Activated CD8-positive, alpha-beta T cell treated with anti-CD3 and anti-CD28 coated beads, Interleukin-2, amount 10 ng/mL, durations not matched to agents 7 days and 5 days (primary cell): ENCODE results near the gene APOE. TPM values are rescaled to one million over a fixed set of nuclear protein-coding genes. Genes with fewer than 3 reads are reported as not detected.
"Not testable (repeated sequence)": the region's sequence is repeated elsewhere in the genome, so short reads cannot be mapped to it uniquely, and the experiment has no call there.

Experiments
- ATAC-seq: fragments of 150-1000 bp; cut with Tn5 transposase; one replicate; pipeline ENCODE4 v1.10.0; 2021; ENCODE audit warnings: moderate library complexity
- CTCF ChIA-PET: fragments of 350-600 bp; sonication (Branson Sonifier 250); formaldehyde crosslinking; loops from one replicate; lab custom pipeline; 2021; ENCODE audit warnings: antibody characterized with exemption; lab: Charles Lee
- POLR2A ChIA-PET: fragments of 350-600 bp; sonication (Branson Sonifier 250); formaldehyde crosslinking; loops from one replicate; lab custom pipeline; 2021; ENCODE audit warnings: antibody characterized with exemption; lab: Charles Lee
- DNase-seq: peaks from one replicate; pipeline ENCODE4 v3.0.0-alpha.2; 2020
- H3K27ac Mint-ChIP-seq: one replicate; pipeline ENCODE4 v1.8.0; 2021; ENCODE audit warnings: mild to moderate bottlenecking, mixed read lengths
- H3K27me3 Mint-ChIP-seq: one replicate; pipeline ENCODE4 v1.8.0; 2021; ENCODE audit warnings: low read depth, mixed read lengths
- H3K36me3 Mint-ChIP-seq: one replicate; pipeline ENCODE4 v1.8.0; 2021; ENCODE audit warnings: low read depth, mixed read lengths
- H3K4me1 Mint-ChIP-seq: one replicate; pipeline ENCODE4 v1.8.0; 2021; ENCODE audit warnings: low read depth, mixed read lengths
- H3K4me3 Mint-ChIP-seq: one replicate; pipeline ENCODE4 v1.8.0; 2021; ENCODE audit warnings: mild to moderate bottlenecking, mixed read lengths
- H3K9me3 Mint-ChIP-seq: one replicate; pipeline ENCODE4 v1.8.0; 2022; ENCODE audit warnings: mixed read lengths; ENCODE audit not compliant: insufficient read depth
- total RNA-seq, 2 experiments: library from RNA; stranded (reverse); gene quantifications; one replicate each; pipeline ENCODE4 v1.2.3, GENCODE V29; 2021

The APOE gene
- total RNA-seq, 2 experiments from 2014 or later: 0.68 to 0.89 TPM

DNA sequence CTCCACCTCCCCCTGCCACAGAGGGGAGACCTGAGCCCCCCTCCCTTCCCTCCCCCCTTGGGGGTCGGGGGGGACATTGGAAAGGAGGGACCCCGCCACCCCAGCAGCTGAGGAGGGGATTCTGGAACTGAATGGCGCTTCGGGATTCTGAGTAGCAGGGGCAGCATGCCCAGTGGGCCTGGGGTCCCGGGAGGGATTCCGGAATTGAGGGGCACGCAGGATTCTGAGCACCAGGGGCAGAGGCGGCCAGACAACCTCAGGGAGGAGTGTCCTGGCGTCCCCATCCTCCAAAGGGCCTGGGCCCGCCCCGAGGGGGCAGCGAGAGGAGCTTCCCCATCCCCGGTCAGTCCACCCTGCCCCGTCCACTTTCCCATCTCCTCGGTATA is 2.4 kb upstream of the APOE start:
- no peak for DNase-seq
- peaks cover 20% of the 10 kb centered on the region for H3K36me3 Mint-ChIP-seq
- H3K9me3 Mint-ChIP-seq: no peaks in the 10 kb centered on the region
- H3K27ac Mint-ChIP-seq: no peak overlapping the region
- no peak for ATAC-seq
- peaks cover 13% of the 10 kb centered on the region for H3K27me3 Mint-ChIP-seq
- ChIA-PET CTCF (interaction anchor here (0.7 to 5.2 kb wide), 8 partner anchors 8 to 436 kb away, joined by 3 to 34 read pairs (median 4); partner anchors contain the start of gene TOMM40), POLR2A (interaction anchor here (0.6 kb wide), 2 partner anchors 49 to 120 kb away, joined by 3 to 4 read pairs; no protein-coding TSS in a partner anchor)
- peaks cover 12% of the 10 kb centered on the region for H3K4me1 Mint-ChIP-seq
- H3K4me3 Mint-ChIP-seq: no peak overlapping the region

DNA sequence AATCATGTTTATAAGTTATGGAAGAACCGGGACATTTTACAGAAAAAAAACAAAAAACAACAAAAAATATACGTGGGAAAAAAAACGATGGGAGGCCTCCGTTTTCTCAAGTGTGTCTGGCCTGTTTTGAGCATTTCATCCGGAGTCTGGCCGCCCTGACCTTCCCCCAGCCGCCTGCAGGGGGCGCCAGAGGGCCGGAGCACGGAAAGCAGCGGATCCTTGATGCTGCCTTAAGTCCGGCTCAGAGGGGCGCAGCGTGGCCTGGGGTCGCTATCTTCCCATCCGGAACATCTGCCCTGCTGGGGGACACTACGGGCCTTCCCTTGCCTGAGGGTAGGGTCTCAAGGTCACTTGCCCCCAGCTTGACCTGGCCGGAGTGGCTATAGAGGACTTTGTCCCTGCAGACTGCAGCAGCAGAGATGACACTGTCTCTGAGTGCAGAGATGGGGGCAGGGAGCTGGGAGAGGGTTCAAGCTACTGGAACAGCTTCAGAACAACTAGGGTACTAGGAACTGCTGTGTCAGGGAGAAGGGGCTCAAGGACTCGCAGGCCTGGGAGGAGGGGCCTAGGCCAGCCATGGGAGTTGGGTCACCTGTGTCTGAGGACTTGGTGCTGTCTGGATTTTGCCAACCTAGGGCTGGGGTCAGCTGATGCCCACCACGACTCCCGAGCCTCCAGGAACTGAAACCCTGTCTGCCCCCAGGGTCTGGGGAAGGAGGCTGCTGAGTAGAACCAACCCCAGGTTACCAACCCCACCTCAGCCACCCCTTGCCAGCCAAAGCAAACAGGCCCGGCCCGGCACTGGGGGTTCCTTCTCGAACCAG is 1.8 kb upstream of the APOE start:
- Mint-ChIP-seq H3K27ac (no peak overlapping the region), H3K4me3 (no peak overlapping the region), H3K36me3 (peaks cover 19% of the 10 kb centered on the region), H3K9me3 (no peaks in the 10 kb centered on the region), H3K27me3 (peaks cover 13% of the 10 kb centered on the region), H3K4me1 (peaks cover 12% of the 10 kb centered on the region)
- CTCF ChIA-PET: interaction anchor here (0.7 to 5.2 kb wide), 8 partner anchors 9 to 435 kb away, joined by 3 to 34 read pairs (median 4); partner anchors contain the start of gene TOMM40
- POLR2A ChIA-PET: no interaction called here
- peak; percentile 60 for ATAC-seq
- peak; percentile 77 for DNase-seq

DNA sequence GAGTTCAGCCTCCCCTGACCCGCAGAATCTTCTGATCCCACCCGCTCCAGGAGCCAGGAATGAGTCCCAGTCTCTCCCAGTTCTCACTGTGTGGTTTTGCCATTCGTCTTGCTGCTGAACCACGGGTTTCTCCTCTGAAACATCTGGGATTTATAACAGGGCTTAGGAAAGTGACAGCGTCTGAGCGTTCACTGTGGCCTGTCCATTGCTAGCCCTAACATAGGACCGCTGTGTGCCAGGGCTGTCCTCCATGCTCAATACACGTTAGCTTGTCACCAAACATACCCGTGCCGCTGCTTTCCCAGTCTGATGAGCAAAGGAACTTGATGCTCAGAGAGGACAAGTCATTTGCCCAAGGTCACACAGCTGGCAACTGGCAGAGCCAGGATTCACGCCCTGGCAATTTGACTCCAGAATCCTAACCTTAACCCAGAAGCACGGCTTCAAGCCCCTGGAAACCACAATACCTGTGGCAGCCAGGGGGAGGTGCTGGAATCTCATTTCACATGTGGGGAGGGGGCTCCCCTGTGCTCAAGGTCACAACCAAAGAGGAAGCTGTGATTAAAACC is 1.1 kb upstream of the APOE start:
- Mint-ChIP-seq H3K27ac (no peak overlapping the region), H3K9me3 (no peaks in the 10 kb centered on the region), H3K36me3 (peaks cover 19% of the 10 kb centered on the region), H3K27me3 (peaks cover 13% of the 10 kb centered on the region), H3K4me3 (no peak overlapping the region), H3K4me1 (peaks cover 12% of the 10 kb centered on the region)
- no peak for ATAC-seq
- DNase-seq: no peak
- POLR2A ChIA-PET: interaction anchor here (1.7 kb wide), 1 partner anchor 12 kb away, joined by 5 read pairs; no protein-coding TSS in a partner anchor
- CTCF ChIA-PET: interaction anchor here (1.5 to 5.2 kb wide), 6 partner anchors 9 to 434 kb away, joined by 3 to 34 read pairs (median 5); partner anchors contain the start of gene TOMM40

GRCh38 chr19:44907613-44908012 is 2.0 kb downstream of the APOE start:
- CTCF ChIA-PET: interaction anchor here (0.5 to 1.5 kb wide), 2 partner anchors 38 to 43 kb away, joined by 3 to 4 read pairs; no protein-coding TSS in a partner anchor

DNA sequence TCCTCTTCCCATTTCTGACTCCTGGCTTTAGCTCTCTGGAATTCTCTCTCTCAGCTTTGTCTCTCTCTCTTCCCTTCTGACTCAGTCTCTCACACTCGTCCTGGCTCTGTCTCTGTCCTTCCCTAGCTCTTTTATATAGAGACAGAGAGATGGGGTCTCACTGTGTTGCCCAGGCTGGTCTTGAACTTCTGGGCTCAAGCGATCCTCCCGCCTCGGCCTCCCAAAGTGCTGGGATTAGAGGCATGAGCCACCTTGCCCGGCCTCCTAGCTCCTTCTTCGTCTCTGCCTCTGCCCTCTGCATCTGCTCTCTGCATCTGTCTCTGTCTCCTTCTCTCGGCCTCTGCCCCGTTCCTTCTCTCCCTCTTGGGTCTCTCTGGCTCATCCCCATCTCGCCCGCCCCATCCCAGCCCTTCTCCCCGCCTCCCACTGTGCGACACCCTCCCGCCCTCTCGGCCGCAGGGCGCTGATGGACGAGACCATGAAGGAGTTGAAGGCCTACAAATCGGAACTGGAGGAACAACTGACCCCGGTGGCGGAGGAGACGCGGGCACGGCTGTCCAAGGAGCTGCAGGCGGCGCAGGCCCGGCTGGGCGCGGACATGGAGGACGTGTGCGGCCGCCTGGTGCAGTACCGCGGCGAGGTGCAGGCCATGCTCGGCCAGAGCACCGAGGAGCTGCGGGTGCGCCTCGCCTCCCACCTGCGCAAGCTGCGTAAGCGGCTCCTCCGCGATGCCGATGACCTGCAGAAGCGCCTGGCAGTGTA is 2.7 kb downstream of the APOE start:
- ATAC-seq: no peak
- Mint-ChIP-seq H3K27me3 (peaks cover 19% of the 10 kb centered on the region), H3K36me3 (peaks cover 6% of the 10 kb centered on the region), H3K4me3 (no peak overlapping the region), H3K27ac (no peak overlapping the region), H3K9me3 (no peaks in the 10 kb centered on the region), H3K4me1 (peaks cover 12% of the 10 kb centered on the region)
- no peak for DNase-seq
- POLR2A ChIA-PET: no interaction called here
- CTCF ChIA-PET: interaction anchor here (0.5 to 1.5 kb wide), 2 partner anchors 37 to 42 kb away, joined by 3 to 4 read pairs; no protein-coding TSS in a partner anchor

More at GRCh38 chr19:44907613-44908012, 2.0 kb downstream of the APOE start:
- Mint-ChIP-seq H3K36me3 (peaks cover 9% of the 10 kb centered on the region), H3K4me3 (no peak overlapping the region), H3K4me1 (peaks cover 12% of the 10 kb centered on the region), H3K27ac (no peak overlapping the region), H3K27me3 (peaks cover 14% of the 10 kb centered on the region), H3K9me3 (no peaks in the 10 kb centered on the region)
- POLR2A ChIA-PET: no interaction called here
- ATAC-seq (no peak), DNase-seq (no peak)

GRCh38 chr19:44908836-44909261 is 3.3 kb downstream of the APOE start:
- Mint-ChIP-seq H3K9me3 (no peaks in the 10 kb centered on the region), H3K4me1 (peaks cover 11% of the 10 kb centered on the region), H3K36me3 (peaks cover 2% of the 10 kb centered on the region), H3K27ac (no peak overlapping the region), H3K27me3 (peaks cover 24% of the 10 kb centered on the region), H3K4me3 (no peak overlapping the region)
- ATAC-seq: no peak
- DNase-seq: no peak
- POLR2A ChIA-PET: interaction anchor here (0.6 kb wide), 1 partner anchor 159 kb away, joined by 3 read pairs; no protein-coding TSS in a partner anchor
- CTCF ChIA-PET: interaction anchor here (1.5 kb wide), 1 partner anchor 42 kb away, joined by 4 read pairs; no protein-coding TSS in a partner anchor

GRCh38 chr19:44909775-44910174 is 4.2 kb downstream of the APOE start:
- ATAC-seq (no peak), DNase-seq (no peak)
- H3K36me3 Mint-ChIP-seq: no peaks in the 10 kb centered on the region
- POLR2A ChIA-PET: no interaction called here
- no peak overlapping the region for H3K27ac Mint-ChIP-seq
- H3K4me1 Mint-ChIP-seq: peaks cover 18% of the 10 kb centered on the region
- CTCF ChIA-PET: interaction anchor here (0.8 kb wide), 1 partner anchor 22 kb away, joined by 3 read pairs; no protein-coding TSS in a partner anchor
- H3K27me3 Mint-ChIP-seq: peaks cover 30% of the 10 kb centered on the region
- H3K4me3 Mint-ChIP-seq: no peak overlapping the region
- no peaks in the 10 kb centered on the region for H3K9me3 Mint-ChIP-seq

DNA sequence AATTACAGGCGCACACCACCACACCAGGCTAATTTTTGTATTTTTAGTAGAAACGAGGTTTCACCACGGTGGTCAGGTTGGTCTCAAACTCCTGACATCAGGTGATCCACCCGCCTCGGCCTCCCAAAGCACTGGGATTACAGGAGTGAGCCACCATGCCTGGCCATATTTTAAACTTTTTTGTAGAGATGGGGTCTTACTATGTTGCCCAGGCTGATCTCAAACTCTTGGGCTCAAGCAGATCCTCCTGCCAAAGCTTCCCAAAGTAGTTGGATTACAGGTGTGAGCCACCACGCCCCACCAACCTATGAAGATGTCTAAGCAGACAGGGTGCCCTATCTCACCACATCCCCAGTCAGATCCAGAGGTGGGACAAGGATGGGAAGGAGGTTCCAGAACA is 6.3 kb downstream of the APOE start:
- peaks cover 14% of the 10 kb centered on the region for H3K4me1 Mint-ChIP-seq
- H3K36me3 Mint-ChIP-seq, POLR2A ChIA-PET, H3K27ac Mint-ChIP-seq, DNase-seq, ATAC-seq, H3K9me3 Mint-ChIP-seq, H3K4me3 Mint-ChIP-seq: not testable (repeated sequence)
- CTCF ChIA-PET: interaction anchor here (0.9 to 1.7 kb wide), 2 partner anchors 41 to 148 kb away, joined by 5 to 10 read pairs; no protein-coding TSS in a partner anchor
- H3K27me3 Mint-ChIP-seq: peaks cover 17% of the 10 kb centered on the region

DNA sequence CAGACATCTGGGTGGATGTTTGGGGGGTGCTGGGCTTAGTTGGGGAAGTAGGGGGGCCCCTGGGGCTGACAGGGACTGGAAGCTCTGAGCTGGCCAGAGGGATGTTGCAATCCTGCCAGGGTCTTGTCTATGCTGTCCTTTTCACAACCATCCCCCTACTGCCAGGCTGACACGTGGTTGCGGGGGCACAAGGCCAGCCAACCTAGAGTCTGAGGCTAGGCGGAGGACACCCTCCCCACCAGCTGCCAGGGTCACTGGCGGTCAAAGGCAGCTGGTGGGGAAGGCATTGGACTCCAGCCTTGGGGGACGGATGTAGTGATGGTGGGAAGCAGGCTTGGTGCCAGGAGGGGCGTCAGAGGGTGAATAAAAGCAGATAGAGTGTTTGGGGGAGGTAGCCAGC is 7.3 kb downstream of the APOE start:
- Mint-ChIP-seq H3K9me3 (no peaks in the 10 kb centered on the region), H3K4me1 (peaks cover 14% of the 10 kb centered on the region), H3K27me3 (peaks cover 17% of the 10 kb centered on the region), H3K4me3 (no peak overlapping the region), H3K27ac (no peak overlapping the region), H3K36me3 (no peaks in the 10 kb centered on the region)
- ATAC-seq (no peak), DNase-seq (no peak)
- ChIA-PET POLR2A (interaction anchor here (1.0 kb wide), 1 partner anchor 23 kb away, joined by 4 read pairs; no protein-coding TSS in a partner anchor), CTCF (interaction anchor here (2.7 kb wide), 1 partner anchor 39 kb away, joined by 9 read pairs; no protein-coding TSS in a partner anchor)

DNA sequence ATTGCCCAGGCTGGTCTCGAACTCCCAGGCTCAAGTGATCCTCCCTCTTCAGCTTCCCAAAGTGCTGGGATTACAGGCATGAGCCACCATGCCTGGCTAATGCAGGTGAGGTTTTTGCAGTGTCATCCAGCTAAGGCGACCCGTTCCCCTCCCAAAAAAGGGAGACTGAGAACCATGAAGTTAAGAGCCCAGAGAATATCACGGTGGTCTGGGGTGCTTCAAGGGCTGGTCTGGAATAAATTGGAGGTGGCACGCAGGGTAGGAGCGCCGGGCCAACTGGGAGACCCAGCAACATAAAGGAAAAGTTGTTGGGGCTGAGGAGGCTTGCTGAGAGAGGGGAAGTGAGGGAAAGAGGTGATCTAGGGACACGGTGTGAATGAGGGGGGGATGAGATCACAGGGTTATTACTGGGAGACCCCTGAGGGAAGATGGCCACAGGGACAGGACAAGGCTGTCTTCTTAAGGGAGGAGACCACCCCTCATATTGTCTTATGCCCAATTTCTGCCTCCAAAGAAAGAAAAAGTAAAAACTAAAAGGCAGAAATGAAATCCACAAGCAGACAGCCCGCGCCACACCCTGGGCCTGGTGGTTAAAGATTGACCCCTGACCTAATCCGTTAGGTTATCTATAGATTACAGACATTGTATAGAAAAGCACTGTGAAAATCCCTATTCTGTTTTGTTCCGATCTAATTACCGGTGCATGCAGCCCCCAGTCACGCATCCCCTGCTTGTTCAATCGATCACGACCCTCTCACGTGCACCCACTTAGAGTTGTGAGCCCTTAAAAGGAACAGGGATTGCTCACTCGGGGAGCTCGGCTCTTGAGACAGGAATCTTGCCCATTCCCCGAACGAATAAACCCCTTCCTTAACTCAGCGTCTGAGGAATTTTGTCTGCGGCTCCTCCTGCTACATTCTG is 8.2 kb downstream of the APOE start:
- Mint-ChIP-seq H3K27me3 (peaks cover 17% of the 10 kb centered on the region), H3K27ac (peak overlapping the region; percentile 87), H3K4me1 (peaks cover 14% of the 10 kb centered on the region), H3K4me3 (peak overlapping the region; percentile 89)
- ChIA-PET CTCF (interaction anchor here (2.7 kb wide), 1 partner anchor 38 kb away, joined by 9 read pairs; no protein-coding TSS in a partner anchor), POLR2A (interaction anchor here (1.0 kb wide), 1 partner anchor 24 kb away, joined by 4 read pairs; no protein-coding TSS in a partner anchor)
- H3K9me3 Mint-ChIP-seq, ATAC-seq, H3K36me3 Mint-ChIP-seq, DNase-seq: not testable (repeated sequence)
